Fibroblast of skin of abdomen (primary cell): ENCODE data around the gene SERF1B. TPM values are rescaled to one million over a fixed set of nuclear protein-coding genes. Genes with fewer than 3 reads are reported as not detected.
"Not testable (repeated sequence)": the region's sequence is repeated elsewhere in the genome, so short reads cannot be mapped to it uniquely, and the experiment has no call there.

ENCODE experiments used
- DNase-seq: peaks from one replicate; pipeline ENCODE4 v3.0.0-alpha.2; 2013
- polyA plus RNA-seq, 2 experiments: library from polyadenylated mRNA; unstranded; fragments of 120-200 nt; gene quantifications; one replicate each; pipeline ENCODE4 v1.2.1, GENCODE V29; 2013; ENCODE audit not compliant: insufficient read length in 2 of 2

The SERF1B gene
- 56.7 TPM for polyA plus RNA-seq (2013, experiment 1 of 2; ENCODE audit: insufficient read length)
- polyA plus RNA-seq (2013, experiment 2 of 2; ENCODE audit: insufficient read length): 51.9 TPM

- not testable (repeated sequence) for DNase-seq
These were observed at the start of gene SERF1B for GRCh38 chr5:70025106-70025844. SERF1B (plus strand) TSS chr5:70025251; CDS start chr5:70025452, 201 bp downstream.

GRCh38 chr5:69991713-69992112 lies 33.3 kb upstream of the SERF1B start:
- DNase-seq: not testable (repeated sequence)

GRCh38 chr5:69995535-69995934 lies 29.5 kb upstream of the SERF1B start:
- DNase-seq: not testable (repeated sequence)

GRCh38 chr5:70020660-70021059 lies 4.4 kb upstream of the SERF1B start:
- DNase-seq: not testable (repeated sequence)

GRCh38 chr5:70025845-70026145 lies 744 bp downstream of the SERF1B start:
- DNase-seq: not testable (repeated sequence)

- DNase-seq: not testable (repeated sequence)
These were observed 6.2 kb downstream of the SERF1B start for GRCh38 chr5:70031204-70031603.

- not testable (repeated sequence) for DNase-seq
These were observed 16.4 kb downstream of the SERF1B start for GRCh38 chr5:70041411-70041810.

- not testable (repeated sequence) for DNase-seq
These were observed 24.7 kb downstream of the SERF1B start for GRCh38 chr5:70049790-70050142.

- DNase-seq: not testable (repeated sequence)
These were observed 31.4 kb downstream of the SERF1B start for GRCh38 chr5:70056289-70056942.

GRCh38 chr5:70057140-70057539 lies 32.1 kb downstream of the SERF1B start:
- DNase-seq: not testable (repeated sequence)

- not testable (repeated sequence) for DNase-seq
These were observed 52.6 kb downstream of the SERF1B start for GRCh38 chr5:70077632-70078031.

GRCh38 chr5:70088907-70089464 lies 63.9 kb downstream of the SERF1B start:
- DNase-seq: not testable (repeated sequence)

GRCh38 chr5:70091776-70092175 lies 66.7 kb downstream of the SERF1B start:
- not testable (repeated sequence) for DNase-seq
